CD14-positive monocyte (primary cell): ENCODE measurements around the gene C17orf114.
"Not testable (repeated sequence)": the region's sequence is repeated elsewhere in the genome, so short reads cannot be mapped to it uniquely, and the experiment has no call there.

Experiments
- DNase-seq, 3 donors: peaks; one replicate each; pipeline ENCODE4 v3.0.0-alpha.2; 2011 to 2022
- H2AFZ ChIP-seq: 2 replicates; pipeline ENCODE4 v1.6.0; 2012; ENCODE audit warnings: mild to moderate bottlenecking, low read depth, low read length, inconsistent platforms; ENCODE audit not compliant: insufficient read depth, poor library complexity, severe bottlenecking
- H3K27ac ChIP-seq, 2 donors: 1 replicate in 1 of 2; 2 replicates in 1 of 2; pipeline ENCODE4 v1.5.1; 2012 to 2013; ENCODE audit warnings: low read length in 2 of 2, control low read depth in 1 of 2, inconsistent platforms in 1 of 2, low read depth in 1 of 2, mild to moderate bottlenecking in 1 of 2
- H3K27me3 ChIP-seq, 2 donors: one replicate each; pipeline versions ENCODE4 v1.6.0 to v1.6.1; 2011 to 2013; ENCODE audit warnings: low read length in 2 of 2; ENCODE audit not compliant: control insufficient read depth in 2 of 2, insufficient read depth in 2 of 2
- H3K36me3 ChIP-seq, 2 donors: replicated peaks in 1 of 2; 1 replicate in 1 of 2; 2 replicates in 1 of 2; pipeline versions ENCODE4 v1.5.1 to v1.6.1; 2012 to 2013; ENCODE audit warnings: low read length in 2 of 2, control low read depth in 1 of 2, inconsistent platforms in 1 of 2, mild to moderate bottlenecking in 1 of 2; ENCODE audit not compliant: insufficient read depth in 2 of 2, control insufficient read depth in 1 of 2
- H3K4me1 ChIP-seq, 2 donors: 1 replicate in 1 of 2; 2 replicates in 1 of 2; pipeline versions ENCODE4 v1.5.1 to v1.6.1; 2012 to 2013; ENCODE audit warnings: low read length in 2 of 2, control low read depth in 1 of 2, inconsistent platforms in 1 of 2, mild to moderate bottlenecking in 1 of 2, moderate library complexity in 1 of 2; ENCODE audit not compliant: insufficient read depth in 2 of 2, control insufficient read depth in 1 of 2
- H3K4me2 ChIP-seq: replicated peaks from 2 replicates; pipeline ENCODE3; 2012; ENCODE audit warnings: low read length, moderate library complexity, mild to moderate bottlenecking; ENCODE audit not compliant: poor library complexity, severe bottlenecking; ENCODE audit errors: extremely low read depth
- H3K4me3 ChIP-seq, 3 experiments: fragments of 200-600 bp in 1 of 3; sonication (generic) in 1 of 3; replicated peaks in 1 of 3; 1 replicate in 2 of 3; 2 replicates in 1 of 3; pipeline ENCODE4 v1.5.1; 2011 to 2013; ENCODE audit warnings: low read length in 3 of 3, mild to moderate bottlenecking in 3 of 3, control low read depth in 2 of 3, low read depth in 2 of 3, inconsistent platforms in 1 of 3, moderate library complexity in 1 of 3
- H3K79me2 ChIP-seq: 2 replicates; pipeline ENCODE4 v1.6.0; 2012; ENCODE audit warnings: mild to moderate bottlenecking, control low read depth, inconsistent platforms, low read length, moderate library complexity; ENCODE audit not compliant: insufficient read depth
- H3K9ac ChIP-seq: 2 replicates; pipeline ENCODE4 v1.6.0; 2017; ENCODE audit warnings: low read length, mild to moderate bottlenecking; ENCODE audit not compliant: insufficient read depth, poor library complexity, severe bottlenecking
- H3K9me3 ChIP-seq, 2 donors: replicated peaks in 1 of 2; 1 replicate in 1 of 2; 2 replicates in 1 of 2; pipeline versions ENCODE4 v1.5.1 to v1.6.1; 2012 to 2013; ENCODE audit warnings: low read length in 2 of 2, control low read depth in 1 of 2; ENCODE audit not compliant: control insufficient read depth in 1 of 2, insufficient read depth in 1 of 2
- H4K20me1 ChIP-seq: 2 replicates; pipeline ENCODE4 v1.6.0; 2012; ENCODE audit warnings: mild to moderate bottlenecking, low read length, control low read depth, moderate library complexity; ENCODE audit not compliant: insufficient read depth
- H3K27ac Mint-ChIP-seq, 7 donors: one replicate each; pipeline ENCODE4 v1.8.0; 2020; ENCODE audit warnings: mild to moderate bottlenecking in 7 of 7, mixed read lengths in 7 of 7, moderate library complexity in 6 of 7, inconsistent platforms in 2 of 7
- H3K27me3 Mint-ChIP-seq, 3 donors: one replicate each; pipeline ENCODE4 v1.8.0; 2021 to 2022; ENCODE audit warnings: low read depth in 3 of 3, mild to moderate bottlenecking in 3 of 3, mixed read lengths in 3 of 3, moderate library complexity in 3 of 3, inconsistent platforms in 1 of 3
- H3K36me3 Mint-ChIP-seq, 2 donors: one replicate each; pipeline ENCODE4 v1.8.0; 2020; ENCODE audit warnings: mixed read lengths in 2 of 2, inconsistent platforms in 1 of 2, mild to moderate bottlenecking in 1 of 2
- H3K4me1 Mint-ChIP-seq: one replicate; pipeline ENCODE4 v1.8.0; 2020; ENCODE audit warnings: mild to moderate bottlenecking, mixed read lengths
- H3K4me3 Mint-ChIP-seq, 2 donors: one replicate each; pipeline ENCODE4 v1.8.0; 2020; ENCODE audit warnings: mild to moderate bottlenecking in 2 of 2, mixed read lengths in 2 of 2, moderate library complexity in 1 of 2
- H3K9me3 Mint-ChIP-seq, 7 donors: one replicate each; pipeline ENCODE4 v1.8.0; 2020 to 2022; ENCODE audit warnings: mixed read lengths in 7 of 7, mild to moderate bottlenecking in 6 of 7, moderate library complexity in 6 of 7, inconsistent platforms in 2 of 7
- WGBS: methylation state at CpG from one replicate; pipeline ENCODE4 v1.1.5; 2013; ENCODE audit warnings: missing lambda C conversion rate; ENCODE audit not compliant: insufficient coverage; 5-methylcytosine and 5-hydroxymethylcytosine counted together
- intact Hi-C, 2 donors: fragments of 100-400 bp; cut with micrococcal nuclease; formaldehyde crosslinking; loops; one replicate each; pipeline versions ENCODE4 v1.15.0 to v1.15.1; 2023
- TF ChIP-seq, protein P1 (sequence below): fragments of 200-600 bp; IDR thresholded peaks from one replicate; pipeline ENCODE4 v1.8.0; 2022; ENCODE audit warnings: antibody characterized with exemption, mild to moderate bottlenecking

The C17orf114 gene

DNA sequence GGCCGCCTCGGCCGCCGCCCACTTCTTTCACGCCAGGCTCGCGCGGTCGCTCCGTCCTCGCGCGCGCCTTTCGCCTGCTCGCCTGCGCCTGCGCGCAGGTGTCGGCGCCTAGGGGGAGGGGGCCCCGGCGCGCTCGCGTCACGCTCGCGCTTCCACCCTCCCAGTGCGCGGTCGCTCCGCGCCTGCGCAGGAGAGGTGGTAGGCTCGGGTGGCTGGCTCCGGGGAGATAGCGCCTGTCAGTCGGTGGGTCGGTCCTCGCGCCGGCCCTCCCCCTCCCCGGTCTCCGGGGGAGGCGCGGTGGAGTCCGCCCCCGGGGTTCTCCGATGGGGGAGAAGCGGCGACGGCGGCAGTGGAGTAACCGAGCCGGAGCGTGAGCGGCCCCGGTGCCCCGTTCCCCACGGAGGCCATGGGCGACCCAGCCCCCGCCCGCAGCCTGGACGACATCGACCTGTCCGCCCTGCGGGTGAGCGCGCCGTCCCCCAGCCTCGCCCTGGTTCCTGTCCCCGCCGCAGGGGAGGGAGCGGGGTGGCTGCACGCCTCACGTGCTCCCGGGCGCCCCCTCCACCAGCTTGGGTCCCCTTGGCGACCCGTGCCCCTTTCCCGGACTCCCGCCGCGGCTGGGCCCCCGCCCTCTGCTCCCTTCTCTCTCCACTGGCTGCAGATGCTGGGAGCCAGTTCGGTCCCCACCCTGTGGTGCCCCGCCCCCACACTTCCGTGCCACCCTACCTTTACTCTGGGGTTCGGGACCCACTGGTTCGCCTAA is 31.2 kb upstream of the C17orf114 start, which contains the start of gene MINK1:
TSS of gene MINK1 (plus strand) at position 163 of the 763 bp plus-strand sequence. CDS start at position 407, 244 bp downstream.
- peaks cover 24 to 25% of the 10 kb centered on the region in 2 donors for H3K36me3 Mint-ChIP-seq
- peaks cover 32% of the 10 kb centered on the region for H3K4me1 Mint-ChIP-seq
- Histone ChIP-seq H3K27me3 (no peaks in the 10 kb centered on the region), H3K9me3 (no peaks in the 10 kb centered on the region), H3K4me2 (peak within 1 kb of the TSS; percentile 98), H3K4me3 (peak within 1 kb of the TSS; percentile 78 to 95 (median 94)), H3K9ac (peak within 1 kb of the TSS; percentile 92), H3K4me1 (peaks cover 25 to 32% of the 10 kb centered on the region in 2 donors), H2AFZ (peak within 1 kb of the TSS; percentile 72), H4K20me1 (peaks cover 21% of the 10 kb centered on the region), H3K36me3 (peaks cover 6 to 15% of the 10 kb centered on the region in 2 donors), H3K27ac (peak within 1 kb of the TSS; percentile 38 to 88), H3K79me2 (peaks cover 50% of the 10 kb centered on the region)
- H3K4me3 Mint-ChIP-seq = peak within 1 kb of the TSS; percentile 97 to 99
- H3K27me3 Mint-ChIP-seq = peaks cover 4 to 8% (median 6%) of the 10 kb centered on the region in 3 donors
- WGBS = under 1% methylated on average over 80 of the region's 91 CpGs
- peak within 1 kb of the TSS; percentile 84 to 97 (median 94) for H3K27ac Mint-ChIP-seq
- TF ChIP-seq, protein P1, sequence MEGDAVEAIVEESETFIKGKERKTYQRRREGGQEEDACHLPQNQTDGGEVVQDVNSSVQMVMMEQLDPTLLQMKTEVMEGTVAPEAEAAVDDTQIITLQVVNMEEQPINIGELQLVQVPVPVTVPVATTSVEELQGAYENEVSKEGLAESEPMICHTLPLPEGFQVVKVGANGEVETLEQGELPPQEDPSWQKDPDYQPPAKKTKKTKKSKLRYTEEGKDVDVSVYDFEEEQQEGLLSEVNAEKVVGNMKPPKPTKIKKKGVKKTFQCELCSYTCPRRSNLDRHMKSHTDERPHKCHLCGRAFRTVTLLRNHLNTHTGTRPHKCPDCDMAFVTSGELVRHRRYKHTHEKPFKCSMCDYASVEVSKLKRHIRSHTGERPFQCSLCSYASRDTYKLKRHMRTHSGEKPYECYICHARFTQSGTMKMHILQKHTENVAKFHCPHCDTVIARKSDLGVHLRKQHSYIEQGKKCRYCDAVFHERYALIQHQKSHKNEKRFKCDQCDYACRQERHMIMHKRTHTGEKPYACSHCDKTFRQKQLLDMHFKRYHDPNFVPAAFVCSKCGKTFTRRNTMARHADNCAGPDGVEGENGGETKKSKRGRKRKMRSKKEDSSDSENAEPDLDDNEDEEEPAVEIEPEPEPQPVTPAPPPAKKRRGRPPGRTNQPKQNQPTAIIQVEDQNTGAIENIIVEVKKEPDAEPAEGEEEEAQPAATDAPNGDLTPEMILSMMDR = no peak
- no peaks in the 10 kb centered on the region for H3K9me3 Mint-ChIP-seq
- DNase-seq = peak; percentile 89 to 92 (median 90)
- intact Hi-C loops = no loop called here

DNA sequence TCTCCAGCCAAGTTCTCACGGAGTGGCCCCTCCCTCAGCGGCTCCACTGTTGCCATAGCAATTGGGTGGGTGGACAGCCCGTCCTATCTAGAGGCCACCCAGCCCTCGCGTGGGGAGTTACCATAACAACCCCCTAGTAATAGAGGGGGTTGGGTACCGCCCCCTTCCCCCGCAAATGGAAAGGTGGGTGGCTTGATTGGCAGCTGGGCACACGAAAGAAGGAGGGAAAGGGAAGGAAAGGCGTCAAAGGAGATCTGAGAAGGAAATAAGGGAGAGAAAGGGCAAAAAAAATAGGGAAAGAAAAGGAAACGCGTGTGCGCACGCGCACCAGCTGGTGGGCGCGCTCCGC is 30.7 kb upstream of the C17orf114 start:
- Mint-ChIP-seq H3K4me3 (peak overlapping the region; percentile 86 to 94), H3K27ac (peak overlapping the region; percentile 79 to 97 (median 94)), H3K4me1 (peaks cover 32% of the 10 kb centered on the region), H3K36me3 (peaks cover 19 to 20% of the 10 kb centered on the region in 2 donors)
- intact Hi-C loops, H3K27me3 Mint-ChIP-seq, H3K9me3 ChIP-seq, H3K27me3 ChIP-seq, H3K36me3 ChIP-seq, H3K9me3 Mint-ChIP-seq, DNase-seq: not testable (repeated sequence)
- peak overlapping the region; percentile 98 for H3K4me2 ChIP-seq
- H3K4me1 ChIP-seq = peaks cover 25 to 32% of the 10 kb centered on the region in 2 donors
- WGBS = 0% methylated on average over 5 of the region's 17 CpGs
- peak overlapping the region; percentile 72 for H2AFZ ChIP-seq
- H4K20me1 ChIP-seq = peaks cover 21% of the 10 kb centered on the region
- peaks cover 45% of the 10 kb centered on the region for H3K79me2 ChIP-seq
- peak overlapping the region in 1 of 2 donors; percentile 88 for H3K27ac ChIP-seq
- H3K4me3 ChIP-seq = peak overlapping the region; percentile 49 to 95 (median 94)
- peak overlapping the region; percentile 92 for H3K9ac ChIP-seq
